Measurements from ENCODE around the gene FGF14. TPM values are rescaled to one million over a fixed set of nuclear protein-coding genes. Genes with fewer than 3 reads are reported as not detected.

FGF14 gene
- total and polyA plus RNA-seq, 4 experiments from 2014 or later = 0.33 to 0.55 (median 0.35) TPM; not detected in 1

DNA sequence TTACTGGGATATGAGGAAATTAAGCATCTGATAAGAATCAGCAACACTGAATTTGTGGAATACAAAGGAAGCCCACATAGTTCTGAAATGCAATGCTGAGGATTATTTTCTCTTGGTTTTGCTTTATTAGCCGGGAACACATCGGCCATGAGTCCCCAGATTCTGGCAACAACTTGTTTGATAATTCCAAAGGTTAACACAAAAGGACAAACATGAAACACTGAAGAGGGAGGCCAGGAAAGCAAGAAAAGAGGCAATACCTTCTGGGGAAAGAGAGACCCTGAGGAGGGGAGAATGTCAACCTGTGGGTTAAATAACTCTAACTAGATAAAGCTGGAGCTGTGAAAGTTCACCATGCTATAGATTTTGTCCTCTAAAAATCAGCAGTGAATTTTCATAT is 663.5 kb downstream of the FGF14 start:
- POLR2A ChIA-PET (ENCODE audit: partially characterized antibody) = no interaction called here
- Mint-ChIP-seq H3K27ac (no peak overlapping the region), H3K27me3 (no peaks in the 10 kb centered on the region), H3K4me1 (no peaks in the 10 kb centered on the region), H3K9me3 (no peaks in the 10 kb centered on the region), H3K36me3 (no peaks in the 10 kb centered on the region), H3K4me3 (no peak overlapping the region)
- intact Hi-C loops (cut with micrococcal nuclease) = no loop called here
- Histone ChIP-seq H3K9me3 (ENCODE audit: control insufficient read depth in 1 of 2, low read length in 2 of 2) (no peaks in the 10 kb centered on the region), H3K27ac (ENCODE audit: low read depth, low read length) (no peak overlapping the region), H3K4me1 (ENCODE audit: insufficient read depth, low read length) (no peaks in the 10 kb centered on the region), H3K27me3 (ENCODE audit: insufficient read depth, low read length) (no peaks in the 10 kb centered on the region), H3K4me3 (ENCODE audit: low read length in 2 of 2) (no peak overlapping the region), H3K36me3 (ENCODE audit: insufficient read depth, low read length) (no peaks in the 10 kb centered on the region)
- no peak for DNase-seq
- CTCF ChIA-PET (ENCODE audit: partially characterized antibody) = no interaction called here

- Histone ChIP-seq H3K9me3 (ENCODE audit: control insufficient read depth in 1 of 2, low read length in 2 of 2) (no peaks in the 10 kb centered on the region), H3K27me3 (ENCODE audit: insufficient read depth, low read length) (no peaks in the 10 kb centered on the region), H3K36me3 (ENCODE audit: insufficient read depth, low read length) (no peaks in the 10 kb centered on the region), H3K4me1 (ENCODE audit: insufficient read depth, low read length) (no peaks in the 10 kb centered on the region), H3K27ac (ENCODE audit: low read depth, low read length) (no peak overlapping the region), H3K4me3 (ENCODE audit: low read length in 2 of 2) (no peak overlapping the region)
- POLR2A ChIA-PET (ENCODE audit: partially characterized antibody) = no interaction called here
- intact Hi-C loops (cut with micrococcal nuclease) = no loop called here
- Mint-ChIP-seq H3K36me3 (no peaks in the 10 kb centered on the region), H3K27ac (no peak overlapping the region), H3K27me3 (no peaks in the 10 kb centered on the region), H3K4me3 (no peak overlapping the region), H3K9me3 (no peaks in the 10 kb centered on the region), H3K4me1 (no peaks in the 10 kb centered on the region)
- CTCF ChIA-PET (ENCODE audit: partially characterized antibody) = no interaction called here
- DNase-seq = no peak
These were observed 665.3 kb downstream of the FGF14 start for GRCh38 chr13:101736566-101736965.

GRCh38 chr13:101730420-101731000 is 671.3 kb downstream of the FGF14 start:
- intact Hi-C loops (cut with micrococcal nuclease) = no loop called here
- Histone ChIP-seq H3K36me3 (ENCODE audit: insufficient read depth, low read length) (no peaks in the 10 kb centered on the region), H3K27me3 (ENCODE audit: insufficient read depth, low read length) (no peaks in the 10 kb centered on the region), H3K4me3 (ENCODE audit: low read length in 2 of 2) (no peak overlapping the region), H3K27ac (ENCODE audit: low read depth, low read length) (no peak overlapping the region), H3K9me3 (ENCODE audit: control insufficient read depth in 1 of 2, low read length in 2 of 2) (no peaks in the 10 kb centered on the region), H3K4me1 (ENCODE audit: insufficient read depth, low read length) (no peaks in the 10 kb centered on the region)
- Mint-ChIP-seq H3K36me3 (no peaks in the 10 kb centered on the region), H3K4me1 (no peaks in the 10 kb centered on the region), H3K9me3 (no peaks in the 10 kb centered on the region), H3K27me3 (no peaks in the 10 kb centered on the region), H3K27ac (no peak overlapping the region), H3K4me3 (no peak overlapping the region)
- DNase-seq = no peak
- CTCF ChIA-PET (ENCODE audit: partially characterized antibody) = no interaction called here
- POLR2A ChIA-PET (ENCODE audit: partially characterized antibody) = no interaction called here

DNA sequence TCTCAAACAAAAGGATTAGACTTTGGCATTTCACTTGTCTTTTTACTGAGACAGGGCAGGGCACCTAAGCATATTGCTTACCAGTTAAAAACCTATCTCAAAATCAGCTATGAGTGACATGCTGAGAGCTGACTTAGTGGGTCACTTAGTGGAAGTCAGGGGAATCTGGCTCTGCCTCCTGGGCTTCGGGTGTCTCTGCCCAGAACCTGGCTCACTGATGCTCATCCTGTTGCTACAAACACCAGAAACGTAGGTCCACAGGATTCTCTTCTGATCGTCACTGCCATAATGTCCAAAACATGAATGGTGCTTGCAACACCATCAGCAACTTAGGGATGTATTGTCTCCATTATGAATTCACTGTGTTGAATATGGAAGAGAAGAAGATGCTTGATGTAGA is 673.2 kb downstream of the FGF14 start:
- Mint-ChIP-seq H3K4me1 (no peaks in the 10 kb centered on the region), H3K9me3 (peaks cover 0 to 3% (median 0%) of the 10 kb centered on the region in 8 donors), H3K36me3 (no peaks in the 10 kb centered on the region), H3K27me3 (no peaks in the 10 kb centered on the region), H3K4me3 (no peak overlapping the region), H3K27ac (no peak overlapping the region)
- H3K4me1 ChIP-seq (ENCODE audit: insufficient read depth, low read length) = no peaks in the 10 kb centered on the region
- H3K27ac ChIP-seq (ENCODE audit: low read depth, low read length) = no peak overlapping the region
- no peak overlapping the region for H3K4me3 ChIP-seq (ENCODE audit: low read length in 2 of 2)
- H3K36me3 ChIP-seq (ENCODE audit: insufficient read depth, low read length) = no peaks in the 10 kb centered on the region
- H3K27me3 ChIP-seq (ENCODE audit: insufficient read depth, low read length) = no peaks in the 10 kb centered on the region
- intact Hi-C loops (cut with micrococcal nuclease) = no loop called here
- CTCF ChIA-PET (ENCODE audit: partially characterized antibody) = no interaction called here
- POLR2A ChIA-PET (ENCODE audit: partially characterized antibody) = no interaction called here
- no peak for DNase-seq
- no peaks in the 10 kb centered on the region for H3K9me3 ChIP-seq (ENCODE audit: control insufficient read depth in 1 of 2, low read length in 2 of 2)

- Mint-ChIP-seq H3K4me3 (no peak overlapping the region), H3K36me3 (no peaks in the 10 kb centered on the region), H3K4me1 (no peaks in the 10 kb centered on the region), H3K27ac (no peak overlapping the region), H3K27me3 (no peaks in the 10 kb centered on the region), H3K9me3 (peaks cover 0 to 6% (median 0%) of the 10 kb centered on the region in 8 donors)
- H3K4me1 ChIP-seq (ENCODE audit: insufficient read depth, low read length) = no peaks in the 10 kb centered on the region
- H3K9me3 ChIP-seq (ENCODE audit: control insufficient read depth in 1 of 2, low read length in 2 of 2) = no peaks in the 10 kb centered on the region
- no peak overlapping the region for H3K4me3 ChIP-seq (ENCODE audit: low read length in 2 of 2)
- ChIA-PET CTCF (ENCODE audit: partially characterized antibody) (no interaction called here), POLR2A (ENCODE audit: partially characterized antibody) (no interaction called here)
- no peaks in the 10 kb centered on the region for H3K27me3 ChIP-seq (ENCODE audit: insufficient read depth, low read length)
- no peak for DNase-seq
- H3K36me3 ChIP-seq (ENCODE audit: insufficient read depth, low read length) = no peaks in the 10 kb centered on the region
- H3K27ac ChIP-seq (ENCODE audit: low read depth, low read length) = no peak overlapping the region
- intact Hi-C loops (cut with micrococcal nuclease) = no loop called here
These were observed 673.8 kb downstream of the FGF14 start for GRCh38 chr13:101728021-101728420.

- Mint-ChIP-seq H3K27ac (no peak overlapping the region), H3K4me3 (no peak overlapping the region), H3K4me1 (no peaks in the 10 kb centered on the region), H3K27me3 (peaks cover 0 to 2% of the 10 kb centered on the region in 2 donors), H3K9me3 (peaks cover 0 to 6% (median 0%) of the 10 kb centered on the region in 8 donors), H3K36me3 (no peaks in the 10 kb centered on the region)
- intact Hi-C loops (cut with micrococcal nuclease) = no loop called here
- ChIA-PET POLR2A (ENCODE audit: partially characterized antibody) (no interaction called here), CTCF (ENCODE audit: partially characterized antibody) (no interaction called here)
- Histone ChIP-seq H3K4me3 (ENCODE audit: low read length in 2 of 2) (no peak overlapping the region), H3K36me3 (ENCODE audit: insufficient read depth, low read length) (no peaks in the 10 kb centered on the region), H3K4me1 (ENCODE audit: insufficient read depth, low read length) (no peaks in the 10 kb centered on the region), H3K9me3 (ENCODE audit: control insufficient read depth in 1 of 2, low read length in 2 of 2) (no peaks in the 10 kb centered on the region), H3K27me3 (ENCODE audit: insufficient read depth, low read length) (no peaks in the 10 kb centered on the region), H3K27ac (ENCODE audit: low read depth, low read length) (no peak overlapping the region)
- DNase-seq = no peak
These were observed 674.7 kb downstream of the FGF14 start for GRCh38 chr13:101727118-101727517.

GRCh38 chr13:101726681-101727080 is 675.2 kb downstream of the FGF14 start:
- Mint-ChIP-seq H3K36me3 (no peaks in the 10 kb centered on the region), H3K27me3 (peaks cover 0 to 3% of the 10 kb centered on the region in 2 donors), H3K4me3 (peak overlapping the region in 1 of 8 donors; percentile 24), H3K9me3 (peaks cover 0 to 6% (median 0%) of the 10 kb centered on the region in 8 donors), H3K4me1 (no peaks in the 10 kb centered on the region), H3K27ac (peak overlapping the region in 2 of 7 donors; percentile 32 to 72)
- Histone ChIP-seq H3K36me3 (ENCODE audit: insufficient read depth, low read length) (no peaks in the 10 kb centered on the region), H3K9me3 (ENCODE audit: control insufficient read depth in 1 of 2, low read length in 2 of 2) (no peaks in the 10 kb centered on the region), H3K4me1 (ENCODE audit: insufficient read depth, low read length) (no peaks in the 10 kb centered on the region), H3K27ac (ENCODE audit: low read depth, low read length) (no peak overlapping the region), H3K27me3 (ENCODE audit: insufficient read depth, low read length) (no peaks in the 10 kb centered on the region), H3K4me3 (ENCODE audit: low read length in 2 of 2) (no peak overlapping the region)
- DNase-seq = no peak
- ChIA-PET POLR2A (ENCODE audit: partially characterized antibody) (no interaction called here), CTCF (ENCODE audit: partially characterized antibody) (no interaction called here)
- intact Hi-C loops (cut with micrococcal nuclease) = no loop called here

GRCh38 chr13:101718496-101718895 is 683.4 kb downstream of the FGF14 start:
- Histone ChIP-seq H3K27ac (ENCODE audit: low read depth, low read length) (no peak overlapping the region), H3K36me3 (ENCODE audit: insufficient read depth, low read length) (no peaks in the 10 kb centered on the region), H3K9me3 (ENCODE audit: control insufficient read depth in 1 of 2, low read length in 2 of 2) (no peaks in the 10 kb centered on the region), H3K27me3 (ENCODE audit: insufficient read depth, low read length) (no peaks in the 10 kb centered on the region), H3K4me1 (ENCODE audit: insufficient read depth, low read length) (no peaks in the 10 kb centered on the region), H3K4me3 (ENCODE audit: low read length in 2 of 2) (no peak overlapping the region)
- Mint-ChIP-seq H3K4me1 (no peaks in the 10 kb centered on the region), H3K27me3 (peaks cover 0 to 7% of the 10 kb centered on the region in 2 donors), H3K36me3 (no peaks in the 10 kb centered on the region), H3K27ac (no peak overlapping the region), H3K4me3 (no peak overlapping the region), H3K9me3 (peaks cover 0 to 4% (median 0%) of the 10 kb centered on the region in 8 donors)
- ChIA-PET POLR2A (ENCODE audit: partially characterized antibody) (no interaction called here), CTCF (ENCODE audit: partially characterized antibody) (no interaction called here)
- no peak for DNase-seq
- intact Hi-C loops (cut with micrococcal nuclease) = no loop called here

Data from CD4-positive, alpha-beta memory T cell (primary cell).